Measurements from ENCODE around the gene PRODH2. TPM values are rescaled to one million over a fixed set of nuclear protein-coding genes. Genes with fewer than 3 reads are reported as not detected.

PRODH2 gene
- total RNA-seq, 1 donor from 2014 or later = not detected

DNA sequence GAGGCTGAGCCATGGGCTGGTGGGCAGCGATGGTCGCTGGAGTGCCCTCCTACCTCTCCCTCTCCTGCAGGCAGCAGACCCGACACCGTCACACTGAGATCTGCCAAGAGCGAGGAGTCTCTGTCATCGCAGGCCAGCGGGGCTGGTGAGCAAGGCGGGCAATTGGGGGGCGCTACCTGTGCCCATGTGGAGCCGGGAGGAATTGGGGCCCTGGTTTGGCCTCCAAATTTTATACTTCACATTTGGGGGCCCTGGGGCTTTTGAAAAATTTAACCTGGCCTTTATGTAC lies 27.4 kb downstream of the PRODH2 start:
- Mint-ChIP-seq H3K36me3 (ENCODE audit: low read depth, unreplicated experiment) (peaks cover 7% of the 10 kb centered on the region), H3K4me1 (ENCODE audit: unreplicated experiment) (peaks cover 4% of the 10 kb centered on the region), H3K27ac (ENCODE audit: unreplicated experiment) (no peak overlapping the region), H3K27me3 (ENCODE audit: unreplicated experiment) (peaks cover 17% of the 10 kb centered on the region), H3K9me3 (ENCODE audit: unreplicated experiment) (no peaks in the 10 kb centered on the region), H3K4me3 (ENCODE audit: unreplicated experiment) (no peak overlapping the region)
- TF ChIP-seq, protein P1, sequence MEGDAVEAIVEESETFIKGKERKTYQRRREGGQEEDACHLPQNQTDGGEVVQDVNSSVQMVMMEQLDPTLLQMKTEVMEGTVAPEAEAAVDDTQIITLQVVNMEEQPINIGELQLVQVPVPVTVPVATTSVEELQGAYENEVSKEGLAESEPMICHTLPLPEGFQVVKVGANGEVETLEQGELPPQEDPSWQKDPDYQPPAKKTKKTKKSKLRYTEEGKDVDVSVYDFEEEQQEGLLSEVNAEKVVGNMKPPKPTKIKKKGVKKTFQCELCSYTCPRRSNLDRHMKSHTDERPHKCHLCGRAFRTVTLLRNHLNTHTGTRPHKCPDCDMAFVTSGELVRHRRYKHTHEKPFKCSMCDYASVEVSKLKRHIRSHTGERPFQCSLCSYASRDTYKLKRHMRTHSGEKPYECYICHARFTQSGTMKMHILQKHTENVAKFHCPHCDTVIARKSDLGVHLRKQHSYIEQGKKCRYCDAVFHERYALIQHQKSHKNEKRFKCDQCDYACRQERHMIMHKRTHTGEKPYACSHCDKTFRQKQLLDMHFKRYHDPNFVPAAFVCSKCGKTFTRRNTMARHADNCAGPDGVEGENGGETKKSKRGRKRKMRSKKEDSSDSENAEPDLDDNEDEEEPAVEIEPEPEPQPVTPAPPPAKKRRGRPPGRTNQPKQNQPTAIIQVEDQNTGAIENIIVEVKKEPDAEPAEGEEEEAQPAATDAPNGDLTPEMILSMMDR (IDR thresholded peaks at IDR 0.05; ENCODE audit: unreplicated experiment) = no peak
- no peak for DNase-seq (ENCODE audit: low spot score)

DNA sequence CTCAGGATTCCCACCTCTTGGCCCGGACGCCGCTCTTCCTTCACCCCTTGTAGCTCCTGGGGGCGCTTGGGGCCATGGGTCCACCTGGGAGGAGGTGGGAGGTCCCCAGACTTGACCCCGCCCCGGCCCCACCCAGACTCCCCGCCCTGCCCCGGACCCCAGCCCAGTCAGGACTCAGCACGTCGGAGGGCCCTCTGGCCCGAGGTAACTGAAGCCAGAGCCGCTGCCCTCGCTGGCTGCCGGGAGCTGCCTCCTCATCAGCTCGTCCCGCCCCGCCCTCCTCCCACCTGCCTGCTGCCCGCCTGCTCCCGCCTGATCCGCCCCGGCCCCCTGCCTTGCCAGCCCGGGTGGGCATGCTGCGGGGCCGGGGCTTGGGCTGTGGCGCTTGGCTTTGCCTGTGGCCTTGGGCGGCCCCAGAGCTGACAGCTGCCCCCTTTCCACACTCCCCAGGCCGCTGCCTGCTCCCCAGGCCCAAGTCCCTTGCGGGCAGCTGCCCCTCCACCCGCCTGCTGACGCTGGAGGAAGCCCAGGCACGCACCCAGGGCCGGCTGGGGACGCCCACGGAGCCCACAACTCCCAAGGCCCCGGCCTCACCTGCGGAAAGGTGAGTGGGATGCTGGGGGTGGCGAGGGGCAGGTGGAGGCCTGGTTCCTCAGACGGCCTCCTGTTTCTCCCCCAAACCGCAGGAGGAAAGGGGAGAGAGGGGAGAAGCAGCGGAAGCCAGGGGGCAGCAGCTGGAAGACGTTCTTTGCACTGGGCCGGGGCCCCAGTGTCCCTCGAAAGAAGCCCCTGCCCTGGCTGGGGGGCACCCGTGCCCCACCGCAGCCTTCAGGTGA lies 27.9 kb downstream of the PRODH2 start:
- no peak for DNase-seq (ENCODE audit: low spot score)
- TF ChIP-seq, protein P1 (IDR thresholded peaks at IDR 0.05; ENCODE audit: unreplicated experiment) = no peak
- Mint-ChIP-seq H3K36me3 (ENCODE audit: low read depth, unreplicated experiment) (peaks cover 7% of the 10 kb centered on the region), H3K27me3 (ENCODE audit: unreplicated experiment) (peaks cover 18% of the 10 kb centered on the region), H3K4me3 (ENCODE audit: unreplicated experiment) (no peak overlapping the region), H3K9me3 (ENCODE audit: unreplicated experiment) (no peaks in the 10 kb centered on the region), H3K27ac (ENCODE audit: unreplicated experiment) (no peak overlapping the region), H3K4me1 (ENCODE audit: unreplicated experiment) (peaks cover 4% of the 10 kb centered on the region)

DNA sequence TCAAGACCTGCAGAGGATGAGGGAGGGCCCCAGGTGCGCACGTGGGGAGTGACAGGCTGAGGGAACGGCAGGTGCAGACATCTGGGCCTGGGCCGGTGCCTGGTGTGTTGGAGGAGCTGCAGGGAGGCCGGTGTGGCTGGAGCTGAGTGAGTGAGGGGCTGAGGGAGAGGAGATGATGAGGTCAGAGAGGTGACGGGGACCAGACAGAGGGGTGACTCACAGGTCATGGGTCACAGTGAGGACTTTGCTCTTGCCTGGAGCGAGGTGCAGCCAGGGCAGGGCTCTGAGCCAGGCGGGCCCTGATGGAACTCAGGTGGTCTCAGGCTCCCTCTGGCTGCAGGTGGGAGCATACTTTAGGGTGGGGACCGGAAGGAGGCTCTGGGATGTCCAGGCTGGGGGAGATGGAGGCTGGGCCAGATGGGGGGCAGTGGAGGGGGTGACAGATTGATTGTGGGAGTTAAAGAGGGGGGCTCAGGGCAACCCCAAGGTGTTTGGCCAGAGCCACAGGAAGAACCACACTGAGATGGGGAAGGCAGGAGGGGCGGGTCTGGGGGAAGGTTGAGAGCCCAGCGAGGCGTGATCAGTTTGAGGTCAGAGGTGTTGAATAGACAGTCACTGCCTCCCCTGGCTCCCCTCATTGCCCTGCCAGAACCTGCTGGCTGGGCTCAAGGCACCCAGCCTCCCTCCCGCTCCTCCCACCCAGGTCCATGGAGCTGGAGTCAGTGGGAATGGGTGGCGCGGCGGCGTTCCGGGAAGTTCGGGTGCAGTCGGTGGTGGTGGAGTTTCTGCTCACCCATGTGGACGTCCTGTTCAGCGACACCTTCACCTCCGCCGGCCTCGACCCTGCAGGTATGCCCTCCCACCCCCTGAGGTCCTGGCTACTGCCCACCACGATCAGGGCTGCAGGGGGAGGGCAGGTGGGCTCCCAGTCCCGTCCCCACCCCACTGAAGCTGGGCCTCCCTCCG lies 28.9 kb downstream of the PRODH2 start:
- Mint-ChIP-seq H3K4me3 (ENCODE audit: unreplicated experiment) (peak overlapping the region; percentile 70), H3K36me3 (ENCODE audit: low read depth, unreplicated experiment) (peaks cover 7% of the 10 kb centered on the region), H3K27me3 (ENCODE audit: unreplicated experiment) (peaks cover 20% of the 10 kb centered on the region), H3K27ac (ENCODE audit: unreplicated experiment) (no peak overlapping the region), H3K4me1 (ENCODE audit: unreplicated experiment) (peaks cover 4% of the 10 kb centered on the region), H3K9me3 (ENCODE audit: unreplicated experiment) (no peaks in the 10 kb centered on the region)
- TF ChIP-seq, protein P1 (IDR thresholded peaks at IDR 0.05; ENCODE audit: unreplicated experiment) = no peak
- no peak for DNase-seq (ENCODE audit: low spot score)

DNA sequence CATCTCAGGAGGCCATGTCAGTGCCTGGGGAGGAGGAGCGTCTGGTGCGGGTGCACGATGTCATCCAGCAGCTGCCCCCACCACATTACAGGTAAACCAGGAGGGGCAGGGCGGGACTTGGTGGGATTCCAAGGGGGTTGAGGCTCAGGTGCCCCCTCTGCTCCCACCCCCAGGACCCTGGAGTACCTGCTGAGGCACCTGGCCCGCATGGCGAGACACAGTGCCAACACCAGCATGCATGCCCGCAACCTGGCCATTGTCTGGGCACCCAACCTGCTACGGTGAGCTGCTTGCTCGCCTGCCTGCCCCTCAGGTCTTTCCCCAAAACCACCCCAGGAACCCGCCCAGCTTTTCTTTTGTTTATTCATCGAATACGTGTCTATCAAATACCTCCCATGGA lies 30.1 kb downstream of the PRODH2 start:
- DNase-seq (ENCODE audit: low spot score) = no peak
- Mint-ChIP-seq H3K27me3 (ENCODE audit: unreplicated experiment) (peaks cover 20% of the 10 kb centered on the region), H3K4me3 (ENCODE audit: unreplicated experiment) (no peak overlapping the region), H3K4me1 (ENCODE audit: unreplicated experiment) (peaks cover 4% of the 10 kb centered on the region), H3K27ac (ENCODE audit: unreplicated experiment) (peak overlapping the region; percentile 13), H3K36me3 (ENCODE audit: low read depth, unreplicated experiment) (peaks cover 7% of the 10 kb centered on the region), H3K9me3 (ENCODE audit: unreplicated experiment) (no peaks in the 10 kb centered on the region)
- TF ChIP-seq, protein P1 (IDR thresholded peaks at IDR 0.05; ENCODE audit: unreplicated experiment) = no peak
